ENCODE measurements around the gene PPP2R1A. TPM values are rescaled to one million over a fixed set of nuclear protein-coding genes. Genes with fewer than 3 reads are reported as not detected.

PPP2R1A gene
- total RNA-seq (2022; extraction: Qiagen RNA extraction), result 207 to 293 TPM (median 288 TPM) in 5 replicates

DNA sequence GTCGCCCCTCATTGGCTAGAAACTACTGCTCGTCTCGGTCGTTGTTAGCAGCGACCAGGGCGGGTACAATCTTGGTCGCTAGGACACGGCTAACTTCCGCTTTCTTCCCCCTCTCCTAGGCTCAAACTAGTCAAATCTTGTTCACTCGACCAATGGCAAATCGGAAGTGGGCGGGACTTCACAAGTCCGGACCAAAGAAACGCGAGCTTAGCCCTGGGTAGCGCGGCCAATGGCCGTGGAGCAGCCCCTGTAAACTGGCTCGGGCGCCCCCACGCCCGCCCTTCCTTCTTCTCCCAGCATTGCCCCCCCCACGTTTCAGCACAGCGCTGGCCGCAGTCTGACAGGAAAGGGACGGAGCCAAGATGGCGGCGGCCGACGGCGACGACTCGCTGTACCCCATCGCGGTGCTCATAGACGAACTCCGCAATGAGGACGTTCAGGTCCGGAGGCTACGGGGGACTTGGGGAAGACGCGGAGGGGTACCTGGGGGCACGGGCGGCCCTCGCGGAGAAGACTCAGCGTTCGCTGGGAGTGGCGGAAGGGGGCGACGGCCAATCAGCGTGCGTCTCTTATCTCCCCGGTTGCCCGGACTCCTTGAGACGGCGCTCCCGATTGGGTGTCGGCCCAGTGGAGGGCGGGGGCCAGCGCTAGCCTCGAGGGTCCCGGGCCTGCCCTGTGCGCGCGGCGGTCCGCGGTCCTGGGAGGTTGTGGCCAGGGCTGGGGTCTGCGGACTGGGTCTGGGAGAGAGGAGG lies at the start of gene PPP2R1A:
TSS of gene PPP2R1A (plus strand) at position 318 of the 752 bp plus-strand sequence. CDS start at position 363, 45 bp downstream.

GRCh38 chr19:52171321-52172169 lies 18.3 kb upstream of the PPP2R1A start, which contains the start of gene ZNF836:
ZNF836 (minus strand) TSS chr19:52171621; CDS start chr19:52168072, 3,549 bp downstream.

GRCh38 chr19:52269338-52270261 lies 79.7 kb downstream of the PPP2R1A start, which contains the start of gene ZNF766:
ZNF766 (plus strand) TSS chr19:52269587; CDS start chr19:52269614, 27 bp downstream.

Other genes with a start within 250 kb of the PPP2R1A start
- gene ZNF350, start 203.2 kb upstream of the PPP2R1A start, total RNA-seq (2022; extraction: Qiagen RNA extraction), result 3.6 to 6.0 TPM (median 5.3 TPM) in 5 replicates
- gene ZNF615, start 181.8 kb upstream of the PPP2R1A start, total RNA-seq (2022; extraction: Qiagen RNA extraction), result 3.1 to 5.1 TPM (median 4.5 TPM) in 5 replicates
- 3.0 to 3.8 TPM (median 3.2 TPM) in 5 replicates for gene ZNF614, start 161.7 kb upstream of the PPP2R1A start, total RNA-seq (2022; extraction: Qiagen RNA extraction)
- gene ZNF432, start 141.2 kb upstream of the PPP2R1A start, total RNA-seq (2022; extraction: Qiagen RNA extraction), result 1.1 to 2.0 TPM (median 1.8 TPM) in 5 replicates
- gene ZNF841, start 94.3 kb upstream of the PPP2R1A start, total RNA-seq (2022; extraction: Qiagen RNA extraction), result 1.7 to 2.5 TPM (median 2.0 TPM) in 5 replicates
- gene ZNF616, start 50.1 kb upstream of the PPP2R1A start, total RNA-seq (2022; extraction: Qiagen RNA extraction), result 0.78 to 1.1 TPM (median 1.1 TPM) in 5 replicates
- 0.61 to 1.3 TPM (median 0.98 TPM) in 5 replicates for gene ZNF836, start 18.4 kb upstream of the PPP2R1A start, total RNA-seq (2022; extraction: Qiagen RNA extraction)
- gene ZNF766, start 79.5 kb downstream of the PPP2R1A start, total RNA-seq (2022; extraction: Qiagen RNA extraction), result 8.0 to 12.1 TPM (median 10.5 TPM) in 5 replicates
- gene ZNF480, start 107.1 kb downstream of the PPP2R1A start, total RNA-seq (2022; extraction: Qiagen RNA extraction), result 10.0 to 19.8 TPM (median 16.6 TPM) in 5 replicates
- not detected in 5 replicates for gene ZNF610, start 146.2 kb downstream of the PPP2R1A start, total RNA-seq (2022; extraction: Qiagen RNA extraction)
- 0.63 to 1.2 TPM (median 0.65 TPM) in 5 replicates for gene ZNF880, start 179.9 kb downstream of the PPP2R1A start, total RNA-seq (2022; extraction: Qiagen RNA extraction)
- gene ZNF528, start 207.8 kb downstream of the PPP2R1A start, total RNA-seq (2022; extraction: Qiagen RNA extraction), result 0.16 to 0.27 TPM (median 0.19 TPM) in 5 replicates
- gene ZNF534, start 239.1 kb downstream of the PPP2R1A start, total RNA-seq (2022; extraction: Qiagen RNA extraction), result not detected in 5 replicates

All from A549 treated with dexamethasone at 1 μM for 4 hours (cell line).